ENCODE data around the gene SLC38A2. TPM values are rescaled to one million over a fixed set of nuclear protein-coding genes. Genes with fewer than 3 reads are reported as not detected.

The SLC38A2 gene
- total RNA-seq, 2 donors from 2014 or later: 116 to 264 TPM

DNA sequence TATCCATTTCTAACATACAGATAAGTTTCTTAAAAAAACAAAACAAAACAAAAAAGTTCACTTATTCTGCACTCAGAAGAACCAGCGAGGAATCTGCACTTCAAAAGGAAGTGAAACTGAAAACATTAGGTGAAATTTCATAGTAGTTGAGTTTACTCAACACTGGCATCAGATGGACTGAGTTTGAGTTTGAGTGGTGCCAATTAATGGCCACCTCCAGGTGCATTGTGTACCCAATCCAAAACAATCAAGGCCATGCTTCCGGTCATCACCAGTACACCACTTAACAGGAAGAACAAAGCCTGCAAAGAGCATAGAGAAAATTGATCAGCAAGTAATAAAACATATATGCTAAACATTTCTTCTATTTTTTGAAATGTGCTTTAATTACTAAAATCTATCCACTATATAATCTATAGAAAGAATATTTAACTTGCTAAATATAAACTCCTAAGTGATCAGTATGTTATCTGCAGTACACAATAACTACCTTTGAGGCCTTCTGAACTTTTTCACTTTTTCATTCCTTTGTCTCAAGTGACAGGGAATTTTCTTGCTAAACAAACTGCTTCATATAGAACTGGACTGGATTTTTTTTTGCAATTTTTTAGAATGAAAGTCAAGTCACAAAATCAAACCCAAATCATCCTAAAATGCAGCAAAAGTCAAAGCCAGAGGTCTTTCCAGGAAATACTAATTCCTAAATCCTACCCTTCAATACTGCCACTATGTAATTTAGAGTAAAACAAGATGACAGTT, 11.5 kb downstream of the SLC38A2 start:
- intact Hi-C loops (cut with DNase I): loop anchor here (10.0 kb wide), 2 partner anchors 206 to 574 kb away; no protein-coding TSS in a partner anchor
- no peak overlapping the region for H3K4me3 ChIP-seq
- H3K9me3 ChIP-seq: no peaks in the 10 kb centered on the region
- H3K27ac ChIP-seq: no peak overlapping the region
- H3K36me3 ChIP-seq: peaks cover 3 to 25% of the 10 kb centered on the region in 2 donors
- TF ChIP-seq POLR2A (IDR thresholded peaks at IDR 0.05) (no peak), POLR2AphosphoS5 (IDR thresholded peaks at IDR 0.05) (no peak)
- TF ChIP-seq, protein P1, sequence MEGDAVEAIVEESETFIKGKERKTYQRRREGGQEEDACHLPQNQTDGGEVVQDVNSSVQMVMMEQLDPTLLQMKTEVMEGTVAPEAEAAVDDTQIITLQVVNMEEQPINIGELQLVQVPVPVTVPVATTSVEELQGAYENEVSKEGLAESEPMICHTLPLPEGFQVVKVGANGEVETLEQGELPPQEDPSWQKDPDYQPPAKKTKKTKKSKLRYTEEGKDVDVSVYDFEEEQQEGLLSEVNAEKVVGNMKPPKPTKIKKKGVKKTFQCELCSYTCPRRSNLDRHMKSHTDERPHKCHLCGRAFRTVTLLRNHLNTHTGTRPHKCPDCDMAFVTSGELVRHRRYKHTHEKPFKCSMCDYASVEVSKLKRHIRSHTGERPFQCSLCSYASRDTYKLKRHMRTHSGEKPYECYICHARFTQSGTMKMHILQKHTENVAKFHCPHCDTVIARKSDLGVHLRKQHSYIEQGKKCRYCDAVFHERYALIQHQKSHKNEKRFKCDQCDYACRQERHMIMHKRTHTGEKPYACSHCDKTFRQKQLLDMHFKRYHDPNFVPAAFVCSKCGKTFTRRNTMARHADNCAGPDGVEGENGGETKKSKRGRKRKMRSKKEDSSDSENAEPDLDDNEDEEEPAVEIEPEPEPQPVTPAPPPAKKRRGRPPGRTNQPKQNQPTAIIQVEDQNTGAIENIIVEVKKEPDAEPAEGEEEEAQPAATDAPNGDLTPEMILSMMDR (IDR thresholded peaks at IDR 0.05): no peak
- peaks cover 9% of the 10 kb centered on the region for H3K4me1 ChIP-seq (replicated peaks)
- 82% methylated on average over 2 of the region's 2 CpGs for WGBS
- no peak for DNase-seq (ENCODE audit: low spot score)
- no peaks in the 10 kb centered on the region for H3K27me3 ChIP-seq (replicated peaks; ENCODE audit: insufficient read depth)

DNA sequence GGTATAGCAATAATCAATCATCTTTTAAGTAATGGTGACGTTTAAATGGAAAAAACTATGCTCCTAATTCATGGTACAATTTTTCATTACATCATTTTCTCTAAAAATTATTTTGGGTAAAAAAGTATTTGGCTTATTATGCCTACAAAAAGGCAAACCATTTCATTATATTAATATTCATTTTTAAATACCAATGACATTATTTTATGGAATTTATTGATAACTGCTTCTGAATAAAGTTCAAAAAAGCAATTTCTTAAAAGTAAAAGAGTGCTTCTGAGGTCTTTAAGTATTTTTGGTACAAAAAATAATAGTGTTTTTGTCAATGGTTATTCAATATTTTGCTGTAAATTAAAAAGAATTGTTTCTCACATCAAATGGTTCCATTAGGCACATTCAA, 12.2 kb downstream of the SLC38A2 start:
- 87% methylated on average over 1 of the region's 1 CpG for WGBS
- H3K27ac ChIP-seq: no peak overlapping the region
- peaks cover 3 to 20% of the 10 kb centered on the region in 2 donors for H3K36me3 ChIP-seq
- H3K4me1 ChIP-seq (replicated peaks): peaks cover 2% of the 10 kb centered on the region
- no peaks in the 10 kb centered on the region for H3K9me3 ChIP-seq
- TF ChIP-seq POLR2AphosphoS5 (IDR thresholded peaks at IDR 0.05) (no peak), POLR2A (IDR thresholded peaks at IDR 0.05) (no peak)
- TF ChIP-seq, protein P1 (IDR thresholded peaks at IDR 0.05): no peak
- H3K27me3 ChIP-seq (replicated peaks; ENCODE audit: insufficient read depth): no peaks in the 10 kb centered on the region
- no peak overlapping the region for H3K4me3 ChIP-seq
- no peak for DNase-seq (ENCODE audit: low spot score)
- intact Hi-C loops (cut with DNase I): loop anchor here (10.0 kb wide), 2 partner anchors 206 to 574 kb away; no protein-coding TSS in a partner anchor

DNA sequence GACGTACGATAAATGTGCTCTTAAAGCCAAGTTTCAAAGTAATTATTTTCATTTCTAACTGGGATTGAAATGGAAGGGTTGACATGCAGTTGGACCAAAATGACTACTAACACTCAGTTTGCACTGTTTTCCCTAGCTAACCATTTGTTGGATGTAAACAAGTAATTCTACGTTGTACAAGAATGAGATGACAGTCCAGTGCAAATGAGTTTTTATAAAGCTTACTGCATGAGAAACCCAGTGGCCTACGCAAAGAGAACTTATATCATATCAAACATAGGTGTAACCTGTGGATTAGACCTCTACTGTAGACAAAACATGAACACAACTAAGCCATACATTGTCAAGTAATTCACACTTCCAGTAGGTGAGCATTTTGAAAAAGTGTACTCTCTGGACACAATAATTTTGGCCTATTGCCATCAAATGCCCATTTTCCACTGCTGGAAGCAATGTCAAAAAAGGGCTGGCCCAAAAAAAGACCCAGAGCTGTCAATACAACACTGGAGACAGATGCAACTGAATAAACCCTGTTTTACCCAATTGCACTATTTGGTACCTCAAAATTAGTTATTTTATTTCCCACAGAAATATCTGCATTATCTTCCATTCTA, 12.8 kb downstream of the SLC38A2 start:
- intact Hi-C loops (cut with DNase I): loop anchor here (10.0 kb wide), 2 partner anchors 205 to 575 kb away; no protein-coding TSS in a partner anchor
- no peaks in the 10 kb centered on the region for H3K4me1 ChIP-seq (replicated peaks)
- peaks cover 3 to 20% of the 10 kb centered on the region in 2 donors for H3K36me3 ChIP-seq
- TF ChIP-seq POLR2A (IDR thresholded peaks at IDR 0.05) (no peak), POLR2AphosphoS5 (IDR thresholded peaks at IDR 0.05) (no peak)
- TF ChIP-seq, protein P1 (IDR thresholded peaks at IDR 0.05): no peak
- H3K27ac ChIP-seq: no peak overlapping the region
- H3K4me3 ChIP-seq: no peak overlapping the region
- no peaks in the 10 kb centered on the region for H3K27me3 ChIP-seq (replicated peaks; ENCODE audit: insufficient read depth)
- no peak for DNase-seq (ENCODE audit: low spot score)
- 94% methylated on average over 4 of the region's 4 CpGs for WGBS
- H3K9me3 ChIP-seq: no peaks in the 10 kb centered on the region

DNA sequence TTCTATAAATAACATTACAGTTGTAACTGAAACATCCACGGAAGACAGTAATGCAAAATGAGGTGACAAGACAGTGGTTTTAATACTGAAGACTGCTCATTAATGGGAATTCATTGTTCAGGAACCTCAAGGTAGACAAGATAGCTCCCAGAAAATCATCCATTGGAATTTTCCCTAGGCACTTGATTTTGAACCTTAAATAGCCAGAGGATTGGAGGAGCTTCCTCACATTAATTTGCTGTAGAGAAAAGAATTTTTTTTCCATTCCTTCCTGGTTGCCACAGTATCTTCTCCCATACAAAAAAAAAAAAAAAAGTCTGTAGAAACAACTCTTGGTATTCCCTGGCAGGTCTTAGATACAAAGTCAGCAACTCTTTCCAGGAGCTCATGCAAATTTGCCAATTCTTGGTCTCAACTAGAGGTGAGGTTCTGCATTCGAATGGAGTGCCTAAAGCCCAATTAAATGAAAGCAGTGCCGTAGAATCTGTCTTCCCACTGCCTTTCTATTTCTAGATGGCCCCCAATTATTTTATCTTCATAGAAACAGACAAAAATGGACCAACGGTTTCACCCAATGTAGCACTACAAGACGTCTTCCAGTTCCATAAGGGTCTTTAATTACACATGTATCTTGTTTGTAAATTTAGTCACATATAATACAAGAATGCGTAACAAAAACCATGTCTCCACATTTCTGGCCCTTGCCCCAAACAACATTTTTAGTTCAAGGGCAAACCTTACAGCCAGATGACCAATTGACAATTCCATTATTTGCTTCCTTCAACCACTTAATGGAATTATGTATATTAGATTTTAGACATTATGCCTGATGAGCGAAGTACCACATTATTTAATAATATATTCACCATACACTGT, 13.5 kb downstream of the SLC38A2 start:
- TF ChIP-seq POLR2AphosphoS5 (IDR thresholded peaks at IDR 0.05) (no peak), POLR2A (IDR thresholded peaks at IDR 0.05) (no peak)
- TF ChIP-seq, protein P1 (IDR thresholded peaks at IDR 0.05): no peak
- intact Hi-C loops (cut with DNase I): no loop called here
- H3K36me3 ChIP-seq: peaks cover 3 to 16% of the 10 kb centered on the region in 2 donors
- H3K9me3 ChIP-seq: no peaks in the 10 kb centered on the region
- no peaks in the 10 kb centered on the region for H3K4me1 ChIP-seq (replicated peaks)
- no peaks in the 10 kb centered on the region for H3K27me3 ChIP-seq (replicated peaks; ENCODE audit: insufficient read depth)
- H3K27ac ChIP-seq: no peak overlapping the region
- WGBS: 93% methylated on average over 7 of the region's 7 CpGs
- no peak for DNase-seq (ENCODE audit: low spot score)
- H3K4me3 ChIP-seq: no peak overlapping the region

All from prostate gland (tissue), 2 donors.